ENCODE measurements around the gene ZNF678. TPM values are rescaled to one million over a fixed set of nuclear protein-coding genes. Genes with fewer than 3 reads are reported as not detected.

Gene ZNF678
- total and polyA plus RNA-seq, 2 of the 8 experiments (the other 6 are each of a cell fraction or from before 2014, with no cell fraction given), result 6.9 to 28.3 TPM

GRCh38 chr1:227532019-227532619 is 31.2 kb upstream of the ZNF678 start (continued):
- TF ChIP-seq, protein P1, sequence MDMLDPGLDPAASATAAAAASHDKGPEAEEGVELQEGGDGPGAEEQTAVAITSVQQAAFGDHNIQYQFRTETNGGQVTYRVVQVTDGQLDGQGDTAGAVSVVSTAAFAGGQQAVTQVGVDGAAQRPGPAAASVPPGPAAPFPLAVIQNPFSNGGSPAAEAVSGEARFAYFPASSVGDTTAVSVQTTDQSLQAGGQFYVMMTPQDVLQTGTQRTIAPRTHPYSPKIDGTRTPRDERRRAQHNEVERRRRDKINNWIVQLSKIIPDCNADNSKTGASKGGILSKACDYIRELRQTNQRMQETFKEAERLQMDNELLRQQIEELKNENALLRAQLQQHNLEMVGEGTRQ (IDR thresholded peaks at IDR 0.05; ENCODE audit: low read length), result no peak

Data from H1 (cell line).